ACHN (cell line): Measurements from ENCODE around the gene CPEB4.

Experiments
- DNase-seq: peaks from one replicate; pipeline ENCODE4 v3.0.0-alpha.2; 2015
- in situ Hi-C: cut with HindIII; loops from 2 replicates; pipeline ENCODE4 v1.10.0; 2017; ENCODE audit warnings: low sequenced_read_pairs, low pct_ligation_motif_present, low pct_unique_long_range_greater_than_20kb

The CPEB4 gene

GRCh38 chr5:173997331-173997730 is 109.2 kb downstream of the CPEB4 start:
- DNase-seq: no peak
- in situ Hi-C loops: no loop called here

- no peak for DNase-seq
- in situ Hi-C loops: no loop called here
These were observed 110.4 kb downstream of the CPEB4 start for GRCh38 chr5:173998531-173998930.

- DNase-seq: no peak
- in situ Hi-C loops: no loop called here
These were observed 111.9 kb downstream of the CPEB4 start for GRCh38 chr5:174000076-174000475.

GRCh38 chr5:174003795-174004194 is 115.6 kb downstream of the CPEB4 start:
- DNase-seq: no peak

GRCh38 chr5:174008922-174009321 is 120.8 kb downstream of the CPEB4 start:
- in situ Hi-C loops: no loop called here
- DNase-seq: no peak

More at GRCh38 chr5:174003795-174004194, 115.6 kb downstream of the CPEB4 start:
- in situ Hi-C loops: no loop called here

- DNase-seq: no peak
- in situ Hi-C loops: no loop called here
These were observed 122.2 kb downstream of the CPEB4 start for GRCh38 chr5:174010365-174010764.

GRCh38 chr5:174011441-174011840 is 123.3 kb downstream of the CPEB4 start:
- DNase-seq: no peak
- in situ Hi-C loops: no loop called here
